Measurements from ENCODE around the gene LRRC47.
"Not testable (repeated sequence)": the region's sequence is repeated elsewhere in the genome, so short reads cannot be mapped to it uniquely, and the experiment has no call there.

Gene LRRC47

DNA sequence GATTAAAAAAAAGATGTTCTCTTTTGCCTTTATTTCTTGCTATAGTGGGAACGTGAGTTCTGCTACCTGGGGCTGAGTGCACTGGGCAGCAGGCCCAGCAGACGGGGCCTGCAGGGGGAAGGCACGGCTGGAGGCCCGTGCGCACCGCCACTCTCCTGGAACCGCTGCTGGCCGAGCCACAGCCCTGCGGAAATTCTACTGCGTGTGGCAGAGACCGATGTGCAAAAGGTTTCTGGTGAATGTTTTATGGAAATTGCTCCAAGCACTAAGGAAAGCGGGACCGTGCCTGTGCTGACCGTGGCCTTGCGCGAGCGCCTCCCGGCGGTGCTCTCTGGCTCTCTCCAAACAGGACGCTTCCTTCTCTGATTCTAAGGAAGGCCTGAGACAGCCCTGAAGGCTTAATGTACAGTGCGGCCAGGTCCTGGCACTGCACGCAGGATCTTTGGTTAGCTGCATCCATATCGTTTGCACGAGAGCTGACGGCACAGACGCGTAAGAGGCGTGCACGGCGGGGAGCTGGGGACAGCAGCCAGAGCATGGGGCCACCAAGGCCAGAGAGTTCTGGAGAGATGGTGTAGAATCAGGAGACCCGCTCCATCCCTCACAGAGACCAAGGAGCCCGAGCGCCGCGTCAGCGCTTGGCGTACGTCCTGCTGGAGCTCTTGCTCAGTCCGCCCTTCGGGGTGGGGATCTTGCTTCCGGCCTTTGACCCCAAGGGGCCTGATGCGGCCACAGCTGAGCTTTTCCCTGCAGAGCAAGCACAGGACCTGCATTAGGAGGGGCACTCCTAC lies 18.7 kb upstream of the LRRC47 start:
- no peak for DNase-seq (ENCODE audit: low read depth)

DNA sequence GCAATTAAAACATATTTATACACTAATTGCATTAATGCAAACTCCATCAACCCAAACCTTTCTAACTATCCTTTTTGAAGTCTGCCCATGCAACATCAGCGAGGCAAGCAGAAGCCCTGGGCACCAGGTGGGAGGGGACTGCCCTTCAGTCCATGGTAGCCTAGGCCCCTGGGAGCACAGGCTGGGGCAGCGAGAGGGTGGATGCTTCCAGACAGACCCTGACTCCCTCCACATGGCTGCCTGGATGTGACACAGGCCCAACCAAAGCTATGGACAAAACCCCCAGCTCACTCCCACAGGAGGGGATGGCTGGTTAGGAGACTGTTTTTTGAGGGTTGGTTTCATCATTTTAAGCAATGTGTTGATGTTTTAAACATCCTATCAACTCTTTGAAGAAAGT lies 17.8 kb upstream of the LRRC47 start:
- no peak for DNase-seq (ENCODE audit: low read depth)

DNA sequence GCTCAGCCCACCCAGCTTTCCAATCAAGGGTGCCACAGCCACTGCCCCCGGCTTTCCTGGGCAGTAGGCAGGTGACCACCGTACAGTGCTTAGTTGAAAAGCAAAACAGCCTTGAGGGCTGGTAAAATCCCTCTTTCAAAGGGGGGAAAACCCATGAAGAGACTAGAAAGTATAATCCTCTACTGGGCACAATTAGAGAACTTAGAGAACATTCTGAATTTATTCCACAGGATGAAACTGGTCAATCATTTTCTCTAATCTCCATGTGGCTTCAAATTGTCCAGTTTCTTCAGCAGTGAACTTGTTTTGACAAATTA lies 15.3 kb upstream of the LRRC47 start:
- DNase-seq (ENCODE audit: low read depth), result no peak

DNA sequence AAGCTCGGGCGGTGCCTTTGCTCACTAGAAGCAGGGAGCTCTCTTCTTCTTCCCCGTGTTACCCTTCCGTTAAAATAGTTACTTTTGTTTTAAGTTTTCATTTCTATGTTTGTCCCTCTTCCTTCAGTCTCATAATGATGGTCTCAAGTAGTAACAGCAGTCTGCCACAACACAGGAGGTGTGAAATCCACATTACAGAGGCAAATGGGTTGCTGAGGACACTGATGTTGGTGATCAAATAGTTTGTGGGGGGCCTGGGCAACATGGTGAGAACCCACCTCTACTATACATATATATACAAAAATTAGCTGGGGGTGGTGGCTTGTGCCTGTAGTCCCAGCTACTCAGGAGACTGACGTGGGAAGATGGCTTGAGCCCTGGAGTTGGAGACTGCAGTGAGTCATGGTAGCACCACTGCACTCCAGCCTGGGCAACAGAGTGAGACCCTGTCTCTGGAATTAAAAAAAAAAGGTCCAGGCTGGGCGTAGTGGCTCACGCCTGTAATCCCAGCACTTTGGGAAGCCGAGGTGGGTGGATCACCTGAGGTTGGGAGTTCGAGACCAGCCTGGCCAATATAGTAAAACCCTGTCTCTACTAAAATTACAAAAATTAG lies 14.0 kb upstream of the LRRC47 start:
- not testable (repeated sequence) for DNase-seq (ENCODE audit: low read depth)

DNA sequence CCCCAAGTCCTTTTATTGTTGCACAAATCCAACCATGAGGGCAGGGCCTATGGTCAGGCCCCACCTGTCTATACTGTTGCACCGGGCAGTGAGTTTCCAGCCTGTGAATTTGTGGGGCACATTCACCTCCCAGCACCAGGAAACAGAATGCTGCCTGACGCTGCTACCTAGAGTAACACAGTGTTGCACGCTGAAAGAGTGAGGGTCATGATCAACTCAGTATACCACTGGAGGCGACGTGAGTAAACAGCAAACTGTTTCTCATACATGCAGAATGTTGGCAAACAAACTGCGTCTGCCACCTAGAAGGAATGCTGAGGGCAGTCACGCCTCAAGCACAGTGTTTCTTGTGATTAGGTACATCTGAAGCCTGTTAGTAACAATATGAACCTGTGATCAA lies 13.4 kb upstream of the LRRC47 start:
- DNase-seq (ENCODE audit: low read depth), result no peak

DNA sequence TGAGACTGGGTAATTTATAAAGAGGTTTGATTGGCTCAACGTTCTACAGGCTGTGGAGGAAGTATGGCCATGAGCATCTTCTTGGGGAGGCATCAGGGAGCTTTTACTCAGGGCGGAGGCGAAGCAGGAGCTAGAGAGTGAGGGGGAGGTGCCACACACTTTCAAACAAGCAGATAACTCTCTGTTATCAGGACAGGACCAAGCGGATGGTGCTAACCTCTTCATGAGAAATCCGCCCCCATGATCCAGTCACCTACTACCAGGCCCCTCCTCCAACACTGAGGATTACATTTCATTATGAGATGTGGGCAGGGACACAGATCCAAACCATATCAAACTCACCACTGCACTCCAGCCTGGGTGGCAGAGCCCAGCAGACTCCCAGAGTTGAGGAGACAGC lies 11.5 kb upstream of the LRRC47 start:
- DNase-seq (ENCODE audit: low read depth), result no peak

DNA sequence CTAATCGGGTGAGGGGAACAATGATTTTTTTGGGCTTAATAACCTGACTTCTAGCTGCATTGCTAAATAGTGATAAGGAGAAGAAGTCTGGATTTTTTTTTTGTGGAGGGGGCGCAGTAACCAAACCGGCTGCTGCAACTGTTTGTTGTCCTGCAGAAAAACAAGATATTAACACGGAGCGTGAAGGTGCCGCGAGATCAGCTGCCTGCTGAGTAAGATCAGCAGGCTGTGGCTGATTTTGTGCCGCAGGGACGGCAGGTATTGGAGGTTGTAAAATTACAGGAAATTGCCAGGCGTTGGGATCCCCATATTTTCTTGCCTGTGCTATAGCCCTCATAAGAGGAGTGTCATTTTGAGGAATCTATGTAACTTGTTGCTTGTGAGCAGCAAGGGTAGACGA lies 8.7 kb upstream of the LRRC47 start:
- no peak for DNase-seq (ENCODE audit: low read depth)

DNA sequence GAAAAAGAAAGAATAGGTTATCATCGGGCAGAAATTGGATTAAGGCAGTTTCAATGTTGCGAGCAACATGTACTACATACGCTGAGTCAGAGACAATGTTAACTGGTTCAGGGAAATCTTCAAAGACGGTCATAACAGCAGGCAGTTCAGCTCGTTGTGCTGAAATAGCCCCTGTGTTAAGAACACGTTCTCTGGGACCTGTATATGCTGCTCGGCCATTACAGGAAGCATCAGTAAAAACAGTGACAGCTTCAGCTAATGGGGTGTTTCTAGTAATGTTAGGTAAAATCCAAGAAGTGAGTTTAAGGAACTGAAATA lies 8.3 kb upstream of the LRRC47 start:
- DNase-seq (ENCODE audit: low read depth), result not testable (repeated sequence)

DNA sequence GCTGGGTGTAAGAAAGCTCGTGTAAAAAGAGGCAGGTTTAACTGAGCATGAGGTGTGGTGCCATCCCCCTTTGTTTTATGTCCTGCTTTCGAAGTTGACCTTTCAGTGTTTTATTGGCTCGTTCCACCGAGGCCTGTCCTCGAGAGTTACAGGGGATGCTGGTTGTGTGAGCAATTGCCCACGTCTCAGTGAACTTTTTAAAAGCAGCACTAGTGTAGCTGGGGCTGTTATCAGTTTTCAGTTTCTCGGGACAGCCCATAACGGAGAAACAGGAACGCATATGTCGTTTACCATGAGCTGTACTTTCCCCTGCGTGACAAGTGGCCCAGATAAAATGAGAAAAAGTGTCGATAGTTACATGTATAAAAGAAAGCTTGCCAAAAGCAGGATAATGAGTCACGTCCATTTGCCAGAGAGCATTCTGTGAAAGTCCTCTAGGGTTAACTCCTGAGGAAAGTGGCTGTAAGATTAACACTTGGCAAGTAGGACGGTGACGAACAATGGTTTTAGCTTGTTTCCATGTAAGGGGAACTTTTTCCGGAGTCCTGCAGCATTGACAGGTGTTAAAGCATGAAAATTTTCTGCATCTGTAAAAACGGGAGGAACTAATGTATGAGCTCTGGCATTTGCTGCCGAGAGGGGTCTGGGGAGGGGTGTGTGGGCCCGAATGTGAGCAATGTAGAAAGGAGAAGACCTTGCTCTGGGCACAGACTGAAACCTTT lies 7.8 kb upstream of the LRRC47 start:
- no peak for DNase-seq (ENCODE audit: low read depth)

DNA sequence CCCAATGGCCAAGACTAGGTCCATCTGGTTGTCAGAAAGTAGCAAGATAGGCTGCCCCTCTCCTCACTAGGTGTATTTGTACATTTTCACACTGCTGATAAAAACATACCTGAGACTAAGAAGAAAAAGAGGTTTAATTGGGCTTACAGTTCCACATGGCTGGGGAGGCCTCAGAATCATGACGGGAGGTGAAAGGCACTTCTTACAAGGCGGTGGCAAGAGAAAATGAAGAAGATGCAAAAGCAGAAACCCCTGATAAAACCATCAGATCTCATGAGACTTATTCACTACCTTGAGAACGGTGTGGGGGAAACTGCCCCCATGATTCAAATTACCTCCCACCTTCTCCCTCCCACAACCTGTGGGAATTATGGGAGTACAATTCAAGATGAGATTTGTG lies 4.5 kb upstream of the LRRC47 start:
- not testable (repeated sequence) for DNase-seq (ENCODE audit: low read depth)

DNA sequence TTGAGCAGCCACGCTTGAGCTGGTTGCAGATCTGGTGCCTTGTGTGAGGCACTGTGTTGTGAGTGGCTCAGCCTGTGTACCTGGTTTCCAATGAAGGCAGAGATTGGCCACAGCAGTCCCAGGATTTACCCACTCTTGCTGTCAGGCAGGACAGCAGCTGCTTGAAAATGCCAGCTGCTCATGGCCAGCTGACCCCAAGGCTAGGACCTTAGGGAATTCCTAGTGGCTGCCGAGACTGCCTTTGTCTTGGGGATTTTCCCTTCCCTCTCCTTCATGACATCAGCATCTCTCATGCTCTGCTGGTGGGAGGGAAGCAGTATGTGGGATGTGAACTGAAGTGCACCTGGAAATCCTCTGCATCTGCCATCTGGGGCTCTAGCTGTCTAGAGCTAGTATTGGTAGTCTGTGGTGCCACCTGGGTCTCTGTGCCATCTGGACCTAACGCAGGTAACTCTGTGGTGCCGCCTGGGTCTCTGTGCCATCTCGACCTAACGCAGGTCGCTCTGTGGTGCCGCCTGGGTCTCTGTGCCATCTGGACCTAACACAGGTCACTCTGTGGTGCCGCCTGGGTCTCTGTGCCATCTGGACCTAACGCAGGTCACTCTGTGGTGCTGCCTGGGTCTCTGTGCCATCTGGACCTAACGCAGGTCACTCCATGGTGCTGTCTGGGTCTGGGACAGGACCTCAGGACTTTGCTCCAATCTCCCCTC lies 3.8 kb upstream of the LRRC47 start:
- DNase-seq (ENCODE audit: low read depth), result no peak

DNA sequence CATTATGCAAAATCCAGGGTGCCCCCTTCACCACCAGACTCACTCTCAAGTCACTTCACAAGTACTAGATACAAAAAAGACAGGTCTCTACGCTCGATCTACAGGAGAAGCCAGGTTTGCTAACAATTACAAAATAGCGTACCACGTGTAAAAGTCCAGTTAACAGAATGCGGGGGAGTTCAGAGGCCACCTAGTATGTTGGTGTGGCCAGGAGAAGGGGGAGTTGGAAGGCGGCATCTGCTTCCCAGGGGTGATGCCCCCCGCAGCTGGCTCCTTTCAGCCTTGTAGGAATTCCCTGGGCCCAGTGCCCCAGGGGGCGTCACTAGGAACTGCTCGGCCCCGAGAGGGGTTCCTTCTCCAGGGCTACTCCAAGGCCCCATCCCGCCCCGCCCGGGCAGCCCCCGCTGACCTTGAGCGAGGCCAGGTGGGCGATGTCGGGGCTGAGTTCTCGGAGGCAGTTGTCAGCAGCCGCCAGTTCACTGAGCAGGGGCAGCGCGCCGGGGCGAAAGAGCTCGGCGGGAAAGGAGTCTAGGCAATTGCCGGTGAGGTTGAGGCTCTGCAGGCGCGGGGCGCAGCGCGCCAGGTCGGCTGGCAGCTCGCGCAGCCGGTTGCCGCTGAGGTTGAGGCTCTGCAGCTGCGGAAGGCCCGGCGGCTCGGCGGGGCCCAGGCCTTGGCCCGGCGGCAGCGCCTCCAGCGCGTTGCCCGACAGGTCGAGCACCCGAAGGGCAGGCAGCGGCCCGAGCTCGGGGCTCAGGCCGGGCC lies 664 bp downstream of the LRRC47 start:
- no peak for DNase-seq (ENCODE audit: low read depth)

DNA sequence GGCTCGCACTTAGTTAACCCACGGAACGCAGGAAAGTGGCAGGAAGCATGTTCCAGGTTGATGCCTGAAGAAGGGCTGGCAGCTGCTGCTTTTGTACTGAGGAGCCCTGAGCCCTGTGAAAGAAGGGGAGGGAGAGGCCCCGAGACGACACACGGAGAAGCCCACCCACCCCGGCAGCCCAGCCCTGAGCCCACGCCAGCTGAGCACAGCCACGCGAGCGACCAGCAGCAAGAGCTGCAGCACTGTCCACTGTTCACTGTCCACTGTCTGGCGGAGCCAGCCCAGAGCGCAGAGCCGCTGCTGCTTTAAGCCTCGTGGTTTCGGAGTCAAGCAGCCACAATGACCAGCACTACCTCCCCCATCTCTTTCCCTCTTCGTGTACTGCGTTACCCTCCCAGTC lies 5.3 kb downstream of the LRRC47 start:
- DNase-seq (ENCODE audit: low read depth), result no peak

DNA sequence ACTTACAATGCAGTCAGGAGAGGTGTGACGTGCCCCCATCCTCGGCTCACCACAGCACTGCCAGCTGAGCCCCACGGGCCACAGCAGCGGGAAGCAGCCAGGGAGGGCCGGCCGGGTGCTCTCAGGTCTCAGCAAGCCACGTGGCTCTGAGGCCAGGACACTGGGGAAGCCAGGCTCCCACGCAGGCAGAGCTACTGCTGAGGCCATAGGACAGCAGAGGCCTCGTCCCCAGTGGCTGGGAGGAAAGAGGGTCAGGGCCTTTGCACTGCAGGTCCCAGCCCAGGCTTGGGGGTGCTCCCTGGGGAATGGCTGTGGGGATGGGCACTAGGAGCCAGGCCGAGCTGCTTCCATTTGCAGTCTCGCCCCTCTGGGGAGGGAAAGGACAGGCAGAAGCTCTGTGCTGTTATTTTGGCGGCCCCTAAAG lies 5.8 kb downstream of the LRRC47 start:
- DNase-seq (ENCODE audit: low read depth), result no peak

DNA sequence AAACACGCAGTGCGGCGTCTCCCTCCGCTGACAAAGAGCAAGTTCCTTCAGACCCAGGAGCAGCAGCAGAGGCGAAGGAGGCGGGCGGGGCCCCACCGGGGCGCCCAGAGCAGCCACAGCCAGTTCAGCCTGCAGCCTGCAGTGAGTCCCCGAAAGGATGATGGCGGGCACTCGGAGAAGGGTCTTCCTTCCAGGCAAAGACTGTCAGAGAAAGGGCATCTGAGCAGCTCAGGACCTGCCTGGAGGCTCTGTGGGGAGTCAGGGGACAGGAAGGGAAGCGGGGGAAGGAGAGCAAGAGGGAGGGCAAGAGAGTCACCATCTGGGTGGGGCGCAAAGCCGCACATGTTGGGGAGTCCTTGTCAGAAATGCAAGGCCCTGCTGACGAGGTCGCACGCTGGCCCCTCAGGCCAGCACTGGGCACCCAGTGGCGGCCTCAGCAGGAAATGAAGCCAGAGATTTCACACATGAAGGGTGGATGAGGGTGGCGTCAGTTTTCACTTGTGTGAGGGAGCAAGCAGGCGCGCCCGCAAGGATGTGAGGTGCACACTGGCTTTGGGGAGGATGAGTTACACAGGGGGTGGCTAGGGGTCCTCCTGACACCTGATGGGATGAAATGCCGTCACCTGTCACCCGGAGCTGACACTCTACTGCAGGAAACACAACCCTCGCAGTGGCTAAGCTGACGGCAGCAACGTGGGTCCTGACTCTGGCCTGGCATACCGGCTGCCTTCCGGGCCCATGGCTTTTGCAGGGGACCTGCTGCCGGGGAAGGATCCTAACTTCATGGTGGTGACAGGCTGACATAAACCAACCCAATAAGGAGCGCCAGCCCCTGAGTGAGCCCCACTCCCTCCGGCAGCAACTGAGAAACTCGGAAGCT lies 6.6 kb downstream of the LRRC47 start:
- no peak for DNase-seq (ENCODE audit: low read depth)

DNA sequence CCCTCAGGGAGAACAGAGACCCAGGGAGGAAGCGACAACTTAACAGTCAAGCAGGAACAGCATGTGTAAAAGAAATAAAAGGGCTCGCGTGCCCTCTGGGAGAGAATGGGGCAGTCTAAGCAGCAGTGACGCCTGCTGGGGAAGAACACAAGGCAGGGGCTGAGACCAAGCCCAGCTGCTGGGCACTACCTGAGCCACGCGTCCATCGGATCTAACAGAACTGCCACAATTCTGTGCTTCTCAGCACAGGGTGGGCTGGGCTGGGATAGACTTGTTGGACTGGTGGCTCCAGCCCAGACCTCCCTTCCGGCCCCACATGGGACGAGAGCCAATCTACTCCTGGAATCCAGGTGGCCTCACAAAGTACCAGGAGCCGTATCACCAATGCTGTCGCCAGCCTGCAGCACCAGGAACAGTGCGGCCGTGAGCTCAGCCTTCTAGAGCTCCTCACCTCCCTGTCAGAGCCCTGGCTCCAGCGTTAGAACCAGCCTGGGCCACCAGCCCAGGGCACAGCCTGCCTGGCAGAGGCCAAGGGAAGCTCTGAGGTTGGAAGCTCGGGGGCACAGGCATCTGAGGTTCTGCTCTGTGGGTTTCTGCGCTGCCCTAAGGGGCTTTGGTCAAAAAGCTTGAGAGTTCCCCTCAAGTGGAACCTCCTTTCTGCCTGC lies 7.4 kb downstream of the LRRC47 start:
- no peak for DNase-seq (ENCODE audit: low read depth)

DNA sequence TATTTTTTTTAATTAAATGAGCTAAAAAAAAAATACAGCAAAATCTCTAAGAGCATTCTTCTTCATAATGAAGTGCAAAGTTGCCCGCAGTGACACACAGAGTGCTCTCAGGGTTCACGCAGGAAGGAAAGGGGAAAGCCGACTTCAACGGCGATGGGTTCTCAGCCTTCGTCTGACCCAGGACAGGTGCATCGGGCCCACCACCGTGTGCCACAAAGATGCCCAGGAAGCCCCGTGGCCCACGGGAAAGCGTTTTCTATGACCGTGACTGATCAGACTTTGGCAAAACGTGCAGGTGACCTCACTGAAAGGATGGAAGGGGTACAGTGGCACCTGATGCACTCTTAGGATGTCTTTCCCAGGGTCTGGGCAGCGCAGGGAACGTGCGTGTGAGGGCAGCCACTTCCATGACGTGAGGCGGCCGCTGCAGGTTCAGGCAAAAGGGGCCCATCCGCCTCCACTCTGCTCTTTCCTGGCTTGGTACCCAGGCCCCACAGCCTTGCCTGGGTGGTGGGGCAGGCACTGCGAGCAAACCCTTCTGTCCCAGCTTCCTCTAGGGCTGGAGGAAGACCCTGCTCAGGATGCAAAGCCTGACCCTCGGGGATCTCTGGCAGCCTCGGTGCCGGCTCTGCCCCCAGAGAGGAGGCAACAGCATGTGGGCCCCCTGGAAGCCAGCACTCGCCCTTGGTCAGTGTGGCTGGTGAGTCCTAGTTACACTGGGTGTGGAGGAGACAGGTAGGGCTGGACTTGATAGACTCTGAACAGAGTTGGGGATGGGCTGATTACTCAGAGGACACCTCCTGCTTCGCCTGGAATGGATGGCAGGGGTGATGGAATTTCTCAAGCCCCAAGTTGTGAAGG lies 8.3 kb downstream of the LRRC47 start:
- DNase-seq (ENCODE audit: low read depth), result no peak

DNA sequence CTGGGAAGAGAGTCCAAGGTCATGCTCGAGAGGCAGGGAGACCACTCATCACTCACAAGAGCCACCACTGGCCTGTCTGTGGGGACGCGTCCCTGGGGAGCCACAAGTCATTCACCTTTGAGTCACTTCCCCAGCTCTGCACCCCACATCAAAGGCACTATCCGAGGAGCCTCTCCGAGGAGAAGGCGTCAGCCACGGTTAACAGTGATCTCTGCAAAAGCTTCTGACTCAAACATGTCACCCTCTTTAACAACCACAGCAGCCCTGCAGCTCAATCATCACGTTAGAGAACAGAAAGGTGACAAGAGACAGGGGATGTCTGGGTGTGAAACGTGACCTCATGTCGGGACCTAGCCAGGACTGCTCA lies 9.0 kb downstream of the LRRC47 start:
- DNase-seq (ENCODE audit: low read depth), result no peak

DNA sequence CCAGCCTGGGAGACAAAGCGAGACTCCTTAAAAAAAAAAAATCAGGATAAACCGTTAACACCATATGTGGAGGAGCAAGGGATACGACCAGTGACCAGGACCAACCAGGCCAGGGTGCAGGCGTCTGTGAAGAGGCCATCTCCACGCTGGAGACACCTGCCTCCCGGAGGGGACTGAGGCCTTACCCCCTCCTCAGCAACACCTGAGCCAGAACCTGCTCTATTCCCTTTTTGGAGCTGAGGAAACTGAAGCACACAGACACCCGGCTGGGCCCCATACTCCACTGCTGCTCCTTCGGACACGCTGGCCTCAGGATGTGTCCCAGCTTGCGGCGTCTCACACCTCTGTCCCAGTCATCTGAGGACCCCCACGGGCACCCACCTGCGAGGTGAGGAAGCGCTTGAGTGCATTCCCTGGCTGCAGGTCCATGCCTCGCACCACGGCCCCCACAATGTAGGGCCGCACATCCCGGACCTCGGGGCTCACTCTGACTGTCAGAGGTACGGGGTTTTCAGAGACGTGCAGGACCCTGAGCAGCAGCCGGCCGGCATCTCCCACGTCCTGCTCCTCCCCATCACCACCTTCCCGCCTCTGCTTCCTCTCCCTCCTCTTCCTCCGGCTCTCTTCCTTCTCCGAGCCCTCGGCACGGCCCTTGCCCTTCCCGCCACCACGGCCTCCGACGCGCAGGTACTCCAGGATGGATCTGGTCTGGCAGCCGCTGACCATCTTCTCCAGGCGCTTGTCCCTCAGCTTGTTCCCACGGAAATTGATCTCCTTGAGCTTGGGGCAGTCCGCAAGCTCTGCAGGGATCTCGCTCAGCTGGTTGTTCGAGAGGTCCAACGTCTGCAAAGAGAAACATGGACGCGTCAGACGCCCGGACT lies 9.6 kb downstream of the LRRC47 start:
- no peak for DNase-seq (ENCODE audit: low read depth)
